Endothelial cell (in vitro differentiated cells): ENCODE results near the gene EML1. TPM values are rescaled to one million over a fixed set of nuclear protein-coding genes. Genes with fewer than 3 reads are reported as not detected.

Source experiments
- DNase-seq: peaks from one replicate; pipeline ENCODE4 v3.0.0; 2021; ENCODE audit warnings: low spot score
- H3K27ac Mint-ChIP-seq: one replicate; pipeline ENCODE4 v1.8.0; 2021; ENCODE audit warnings: mixed read lengths, inconsistent platforms; ENCODE audit not compliant: unreplicated experiment
- H3K27me3 Mint-ChIP-seq: one replicate; pipeline ENCODE4 v1.8.0; 2021; ENCODE audit warnings: mild to moderate bottlenecking, moderate library complexity, mixed read lengths, inconsistent platforms; ENCODE audit not compliant: unreplicated experiment
- H3K36me3 Mint-ChIP-seq: one replicate; pipeline ENCODE4 v1.8.0; 2021; ENCODE audit warnings: mild to moderate bottlenecking, low read depth, mixed read lengths, inconsistent platforms; ENCODE audit not compliant: unreplicated experiment
- H3K4me1 Mint-ChIP-seq: one replicate; pipeline ENCODE4 v1.8.0; 2021; ENCODE audit warnings: mild to moderate bottlenecking, mixed read lengths, inconsistent platforms; ENCODE audit not compliant: unreplicated experiment
- H3K4me3 Mint-ChIP-seq: one replicate; pipeline ENCODE4 v1.8.0; 2021; ENCODE audit warnings: mild to moderate bottlenecking, mixed read lengths, inconsistent platforms; ENCODE audit not compliant: unreplicated experiment
- H3K9me3 Mint-ChIP-seq: one replicate; pipeline ENCODE4 v1.8.0; 2021; ENCODE audit warnings: mixed read lengths, inconsistent platforms; ENCODE audit not compliant: unreplicated experiment
- total RNA-seq: library from RNA; stranded (reverse); fragmentation: NEBNext Ultra II Directional; extraction: Animal tissue kit (Norgen Biotek cat#: 25700); gene quantifications from one replicate; pipeline ENCODE4 v1.2.1, GENCODE V29; 2021; ENCODE audit not compliant: unreplicated experiment
- TF ChIP-seq, protein P1 (sequence below): fragments of 200-600 bp; sonication (generic); IDR thresholded peaks from one replicate; pipeline ENCODE4 v1.5.0; 2021; ENCODE audit warnings: antibody characterized with exemption; ENCODE audit not compliant: unreplicated experiment

EML1 gene
- total RNA-seq, 1 donor from 2014 or later, result 10.0 TPM

DNA sequence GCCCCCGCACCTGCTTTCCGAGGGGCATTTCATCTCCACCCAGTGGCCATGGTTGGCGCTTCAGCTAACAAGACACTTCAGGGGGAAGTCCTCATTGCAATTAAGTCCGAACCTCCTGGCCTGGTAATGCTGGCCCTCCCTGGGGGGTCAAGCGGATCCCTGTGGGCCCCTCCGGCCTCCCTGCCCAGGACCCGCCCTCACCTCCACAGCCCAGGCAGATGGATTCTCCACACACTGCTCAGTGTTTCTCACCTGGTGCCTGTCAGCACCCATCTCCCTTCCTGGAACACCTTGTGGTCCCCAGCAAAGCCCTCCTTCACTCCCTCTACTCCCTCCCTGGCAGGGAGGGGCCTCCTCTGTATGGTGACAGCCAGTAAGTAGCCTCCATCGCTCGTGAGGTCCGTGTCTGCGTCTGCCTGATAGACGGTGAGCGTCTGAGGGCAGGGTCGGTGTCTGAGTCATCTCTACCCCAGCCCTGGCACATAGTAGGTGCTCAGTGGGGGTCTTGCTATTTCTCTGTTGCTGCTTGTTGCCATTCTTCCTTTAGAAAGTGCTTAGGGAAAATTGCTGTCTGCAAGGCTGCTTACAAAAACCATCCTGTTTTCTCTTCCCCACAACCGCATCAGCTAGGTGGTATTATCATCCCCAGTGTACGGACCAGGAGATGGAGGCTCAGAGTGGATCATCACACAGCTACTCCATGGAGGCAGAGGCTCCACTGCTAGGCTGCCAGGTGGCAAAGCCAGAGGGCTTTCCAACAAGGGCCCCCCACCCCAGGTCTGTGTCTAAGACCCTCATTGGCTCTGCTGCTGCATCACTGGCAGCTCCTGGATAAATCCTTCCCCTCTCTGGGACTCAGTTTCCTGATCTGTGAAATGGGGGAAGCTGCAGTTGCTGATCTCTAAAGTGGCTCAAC, 39.7 kb upstream of the EML1 start:
- peaks cover 26% of the 10 kb centered on the region for H3K4me1 Mint-ChIP-seq
- no peak overlapping the region for H3K4me3 Mint-ChIP-seq
- peak overlapping the region; percentile 61 for H3K27ac Mint-ChIP-seq
- H3K27me3 Mint-ChIP-seq, result peaks cover 15% of the 10 kb centered on the region
- no peaks in the 10 kb centered on the region for H3K36me3 Mint-ChIP-seq
- TF ChIP-seq, protein P1, sequence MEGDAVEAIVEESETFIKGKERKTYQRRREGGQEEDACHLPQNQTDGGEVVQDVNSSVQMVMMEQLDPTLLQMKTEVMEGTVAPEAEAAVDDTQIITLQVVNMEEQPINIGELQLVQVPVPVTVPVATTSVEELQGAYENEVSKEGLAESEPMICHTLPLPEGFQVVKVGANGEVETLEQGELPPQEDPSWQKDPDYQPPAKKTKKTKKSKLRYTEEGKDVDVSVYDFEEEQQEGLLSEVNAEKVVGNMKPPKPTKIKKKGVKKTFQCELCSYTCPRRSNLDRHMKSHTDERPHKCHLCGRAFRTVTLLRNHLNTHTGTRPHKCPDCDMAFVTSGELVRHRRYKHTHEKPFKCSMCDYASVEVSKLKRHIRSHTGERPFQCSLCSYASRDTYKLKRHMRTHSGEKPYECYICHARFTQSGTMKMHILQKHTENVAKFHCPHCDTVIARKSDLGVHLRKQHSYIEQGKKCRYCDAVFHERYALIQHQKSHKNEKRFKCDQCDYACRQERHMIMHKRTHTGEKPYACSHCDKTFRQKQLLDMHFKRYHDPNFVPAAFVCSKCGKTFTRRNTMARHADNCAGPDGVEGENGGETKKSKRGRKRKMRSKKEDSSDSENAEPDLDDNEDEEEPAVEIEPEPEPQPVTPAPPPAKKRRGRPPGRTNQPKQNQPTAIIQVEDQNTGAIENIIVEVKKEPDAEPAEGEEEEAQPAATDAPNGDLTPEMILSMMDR, result no peak
- no peaks in the 10 kb centered on the region for H3K9me3 Mint-ChIP-seq
- DNase-seq, result no peak

GRCh38 chr14:99754141-99755067, 38.8 kb upstream of the EML1 start:
- no peaks in the 10 kb centered on the region for H3K36me3 Mint-ChIP-seq
- no peak for DNase-seq
- no peaks in the 10 kb centered on the region for H3K9me3 Mint-ChIP-seq
- peaks cover 10% of the 10 kb centered on the region for H3K27me3 Mint-ChIP-seq
- H3K27ac Mint-ChIP-seq, result no peak overlapping the region
- H3K4me1 Mint-ChIP-seq, result peaks cover 32% of the 10 kb centered on the region
- TF ChIP-seq, protein P1, result no peak
- H3K4me3 Mint-ChIP-seq, result no peak overlapping the region

GRCh38 chr14:99755068-99755405, 38.2 kb upstream of the EML1 start:
- peaks cover 35% of the 10 kb centered on the region for H3K4me1 Mint-ChIP-seq
- no peaks in the 10 kb centered on the region for H3K9me3 Mint-ChIP-seq
- DNase-seq, result no peak
- peaks cover 10% of the 10 kb centered on the region for H3K27me3 Mint-ChIP-seq
- no peak overlapping the region for H3K4me3 Mint-ChIP-seq
- TF ChIP-seq, protein P1, result no peak
- no peak overlapping the region for H3K27ac Mint-ChIP-seq
- no peaks in the 10 kb centered on the region for H3K36me3 Mint-ChIP-seq

DNA sequence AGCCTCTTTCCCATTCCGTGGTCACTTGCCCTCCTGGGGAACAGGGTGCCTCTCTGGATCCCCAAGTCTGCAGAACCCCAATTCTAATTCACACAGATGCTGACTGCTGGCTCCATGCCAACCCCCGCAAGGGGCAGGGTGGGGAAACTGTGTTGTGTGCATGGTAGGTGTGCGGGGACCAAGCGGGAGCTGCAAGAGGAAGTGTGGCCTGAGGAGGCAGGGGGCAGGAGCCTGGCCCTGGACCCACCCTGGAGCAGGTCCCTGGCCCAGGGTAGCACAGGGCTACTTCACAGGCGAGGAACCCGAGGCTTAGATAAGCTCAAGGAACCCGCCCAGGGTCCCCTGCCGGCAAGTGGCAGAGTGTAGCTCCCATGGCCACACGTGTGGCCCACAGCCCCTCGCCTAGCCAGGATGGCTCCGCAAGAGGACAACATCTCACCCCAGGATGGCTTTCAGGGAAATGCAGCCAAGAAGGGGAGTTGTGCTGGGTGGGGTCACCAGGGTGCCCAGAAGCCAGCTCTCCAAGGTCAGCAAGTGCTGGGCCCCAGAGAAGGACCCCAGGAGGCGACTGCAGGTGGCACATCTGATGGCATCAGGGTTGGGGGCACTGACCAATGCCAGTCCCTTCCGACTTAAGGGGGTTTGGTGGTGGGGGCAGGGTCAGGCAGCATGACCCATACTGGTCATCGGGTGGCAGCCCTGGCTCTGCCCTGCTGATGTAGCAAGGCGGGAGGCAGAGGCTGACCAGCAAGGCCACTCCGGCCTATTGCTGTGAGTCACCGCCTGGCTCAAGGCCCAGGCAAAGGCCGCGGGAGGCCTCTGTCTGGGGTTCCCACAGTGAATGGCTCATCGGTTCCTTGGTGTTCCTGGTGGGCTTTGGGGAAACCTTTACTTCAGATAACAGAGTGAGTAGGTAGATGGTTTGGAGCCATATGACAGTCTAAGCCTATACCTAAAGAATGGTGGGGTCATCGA, 37.3 kb upstream of the EML1 start:
- no peak overlapping the region for H3K27ac Mint-ChIP-seq
- no peak overlapping the region for H3K4me3 Mint-ChIP-seq
- H3K27me3 Mint-ChIP-seq, result peaks cover 12% of the 10 kb centered on the region
- TF ChIP-seq, protein P1, result no peak
- peaks cover 38% of the 10 kb centered on the region for H3K4me1 Mint-ChIP-seq
- no peak for DNase-seq
- no peaks in the 10 kb centered on the region for H3K36me3 Mint-ChIP-seq
- H3K9me3 Mint-ChIP-seq, result no peaks in the 10 kb centered on the region
